Gastroesophageal sphincter (tissue), 4 donors: Measurements from ENCODE around the gene RRP7A. TPM values are rescaled to one million over a fixed set of nuclear protein-coding genes. Genes with fewer than 3 reads are reported as not detected.
"Not testable (repeated sequence)": the region's sequence is repeated elsewhere in the genome, so short reads cannot be mapped to it uniquely, and the experiment has no call there.

Source experiments
- ATAC-seq: fragments of 150-250 bp; one replicate; pipeline ENCODE4 v1.9.1; 2016; ENCODE audit warnings: mild to moderate bottlenecking, moderate library complexity
- H3K27ac ChIP-seq, 4 donors: fragments of 200-600 bp; sonication (generic) in 3 of 4; 1 replicate in 3 of 4; 2 replicates in 1 of 4; pipeline ENCODE4 v1.5.1; 2016 to 2019
- H3K27me3 ChIP-seq: fragments of 200-600 bp; sonication (generic); one replicate; pipeline ENCODE4 v1.5.1; 2019
- H3K36me3 ChIP-seq, 2 donors: fragments of 200-600 bp; sonication (generic); one replicate each; pipeline ENCODE4 v1.5.1; 2019; ENCODE audit warnings: control low read depth in 1 of 2
- H3K4me1 ChIP-seq, 3 donors: fragments of 200-600 bp; sonication (generic); 1 replicate in 2 of 3; 2 replicates in 1 of 3; pipeline ENCODE4 v1.5.1; 2016 to 2019; ENCODE audit warnings: control low read depth in 2 of 3
- H3K4me3 ChIP-seq, 2 donors: fragments of 200-600 bp; sonication (generic); one replicate each; pipeline ENCODE4 v1.5.1; 2019; ENCODE audit warnings: mild to moderate bottlenecking in 1 of 2, moderate library complexity in 1 of 2
- H3K9me3 ChIP-seq, 3 donors: fragments of 200-600 bp; sonication (generic); one replicate each; pipeline ENCODE4 v1.5.1; 2017 to 2019; ENCODE audit warnings: control low read depth in 2 of 3
- EP300 ChIP-seq: sonication (generic); formaldehyde crosslinking; IDR thresholded peaks from one replicate; pipeline ENCODE4 v1.6.1; 2017; ENCODE audit warnings: antibody characterized with exemption, mild to moderate bottlenecking
- POLR2A ChIP-seq, 2 donors: fragments of 450-650 bp; IDR thresholded peaks; one replicate each; pipeline ENCODE4 v1.6.1; 2017; ENCODE audit warnings: antibody characterized with exemption in 2 of 2, mild to moderate bottlenecking in 2 of 2, moderate library complexity in 1 of 2
- POLR2AphosphoS5 ChIP-seq: sonication (generic); formaldehyde crosslinking; IDR thresholded peaks from one replicate; pipeline ENCODE4 v1.6.1; 2017; ENCODE audit warnings: antibody characterized with exemption
- WGBS, 2 donors: methylation state at CpG; one replicate each; pipeline ENCODE4 v1.1.5; 2018; ENCODE audit warnings: low coverage in 1 of 2; 5-methylcytosine and 5-hydroxymethylcytosine counted together
- total RNA-seq, 4 donors: library from RNA; depleted of rRNA; stranded (reverse); fragments of >200 nt; gene quantifications; one replicate each; pipeline ENCODE4 v1.1.0, GENCODE V29; 2016
- TF ChIP-seq, protein P1 (sequence below), 4 experiments: fragments of 200-600 bp in 2 of 4; fragments of 450-650 bp in 2 of 4; sonication (generic) in 1 of 4; IDR thresholded peaks; one replicate each; pipeline ENCODE4 v1.5.1; 2017 to 2019; ENCODE audit warnings: antibody characterized with exemption in 4 of 4, mild to moderate bottlenecking in 2 of 4, moderate library complexity in 2 of 4

The RRP7A gene
- total RNA-seq, 4 donors from 2014 or later, result 21.3 to 36.9 (median 29.1) TPM

DNA sequence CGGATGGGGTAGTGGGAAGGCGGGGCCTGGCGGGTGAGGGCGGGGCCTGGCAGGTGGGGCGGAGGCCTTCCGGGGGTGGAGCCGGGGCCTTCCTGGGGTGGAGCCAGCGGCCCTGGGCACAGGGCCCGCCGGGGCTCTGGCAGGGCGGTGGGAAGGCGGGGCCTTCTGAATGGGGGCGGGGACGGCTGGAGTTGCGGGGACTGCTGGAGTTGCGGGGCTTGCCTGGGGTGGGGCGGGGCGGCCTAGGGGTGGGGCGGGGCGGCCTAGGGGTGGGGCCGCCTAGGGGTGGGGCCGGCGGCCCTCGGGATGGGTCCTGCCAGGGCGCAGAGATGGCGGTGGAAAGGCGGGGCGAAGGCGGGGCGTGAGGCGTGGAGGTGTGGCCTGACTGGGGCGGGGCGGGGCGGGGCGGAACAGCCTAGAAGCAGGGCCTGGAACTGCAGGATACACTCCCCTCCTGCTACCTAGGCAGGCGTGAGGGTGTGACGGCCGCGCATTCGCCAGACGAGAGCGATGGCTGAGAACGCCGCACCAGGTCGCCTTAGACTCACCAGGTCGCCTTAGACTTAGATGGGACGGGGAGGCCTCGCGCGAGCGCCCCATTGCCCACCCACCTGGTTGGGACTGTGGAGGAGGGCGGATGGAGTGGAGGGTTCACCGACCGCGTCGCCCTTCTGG, 19.3 kb downstream of the RRP7A start:
- peak; percentile 90 for ATAC-seq
- no peaks in the 10 kb centered on the region for H3K27me3 ChIP-seq
- no peaks in the 10 kb centered on the region for H3K36me3 ChIP-seq
- H3K27ac ChIP-seq, result peak overlapping the region in 3 of 4 donors; percentile 53 to 60 (median 55)
- no CpG with 5 or more reads among the region's 56 CpGs for WGBS, 2 donors
- no peak for TF ChIP-seq EP300
- TF ChIP-seq POLR2A (IDR thresholded peaks at IDR 0.05), result no peak
- no peak for TF ChIP-seq POLR2AphosphoS5
- TF ChIP-seq, protein P1, sequence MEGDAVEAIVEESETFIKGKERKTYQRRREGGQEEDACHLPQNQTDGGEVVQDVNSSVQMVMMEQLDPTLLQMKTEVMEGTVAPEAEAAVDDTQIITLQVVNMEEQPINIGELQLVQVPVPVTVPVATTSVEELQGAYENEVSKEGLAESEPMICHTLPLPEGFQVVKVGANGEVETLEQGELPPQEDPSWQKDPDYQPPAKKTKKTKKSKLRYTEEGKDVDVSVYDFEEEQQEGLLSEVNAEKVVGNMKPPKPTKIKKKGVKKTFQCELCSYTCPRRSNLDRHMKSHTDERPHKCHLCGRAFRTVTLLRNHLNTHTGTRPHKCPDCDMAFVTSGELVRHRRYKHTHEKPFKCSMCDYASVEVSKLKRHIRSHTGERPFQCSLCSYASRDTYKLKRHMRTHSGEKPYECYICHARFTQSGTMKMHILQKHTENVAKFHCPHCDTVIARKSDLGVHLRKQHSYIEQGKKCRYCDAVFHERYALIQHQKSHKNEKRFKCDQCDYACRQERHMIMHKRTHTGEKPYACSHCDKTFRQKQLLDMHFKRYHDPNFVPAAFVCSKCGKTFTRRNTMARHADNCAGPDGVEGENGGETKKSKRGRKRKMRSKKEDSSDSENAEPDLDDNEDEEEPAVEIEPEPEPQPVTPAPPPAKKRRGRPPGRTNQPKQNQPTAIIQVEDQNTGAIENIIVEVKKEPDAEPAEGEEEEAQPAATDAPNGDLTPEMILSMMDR (IDR thresholded peaks at IDR 0.05), result no peak
- H3K4me1 ChIP-seq, result peaks cover 0 to 16% (median 3%) of the 10 kb centered on the region in 3 donors
- H3K9me3 ChIP-seq, result no peaks in the 10 kb centered on the region
- peak overlapping the region; percentile 18 to 53 for H3K4me3 ChIP-seq

DNA sequence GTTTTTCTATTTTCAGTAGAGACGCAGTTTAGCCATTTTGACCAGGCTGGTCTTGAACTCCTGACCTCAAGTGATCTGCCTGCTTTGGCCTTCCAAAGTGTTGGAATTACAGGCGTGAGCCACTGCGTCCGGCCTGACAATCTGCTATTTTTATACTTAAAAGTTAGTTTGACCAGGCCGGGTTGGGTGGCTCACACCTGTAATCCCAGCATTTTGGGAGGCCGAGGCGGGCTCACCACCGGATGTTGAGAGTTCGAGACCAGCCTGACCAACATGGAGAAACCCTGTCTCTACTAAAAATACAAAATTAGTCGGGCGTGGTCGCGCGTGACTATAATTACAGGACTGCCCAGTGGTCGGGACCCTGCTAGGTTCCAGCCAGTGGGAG, 19.8 kb downstream of the RRP7A start:
- Histone ChIP-seq H3K27ac (peak overlapping the region in 3 of 4 donors; percentile 53 to 60 (median 55)), H3K4me3 (peak overlapping the region; percentile 18 to 53), H3K4me1 (peaks cover 0 to 16% (median 3%) of the 10 kb centered on the region in 3 donors)
- not testable (repeated sequence) for H3K36me3 ChIP-seq, H3K9me3 ChIP-seq, H3K27me3 ChIP-seq
- WGBS, 2 donors, result 46 to 69% methylated on average over 4 to 5 of the region's 15 CpGs
- ATAC-seq, result peak; percentile 1

DNA sequence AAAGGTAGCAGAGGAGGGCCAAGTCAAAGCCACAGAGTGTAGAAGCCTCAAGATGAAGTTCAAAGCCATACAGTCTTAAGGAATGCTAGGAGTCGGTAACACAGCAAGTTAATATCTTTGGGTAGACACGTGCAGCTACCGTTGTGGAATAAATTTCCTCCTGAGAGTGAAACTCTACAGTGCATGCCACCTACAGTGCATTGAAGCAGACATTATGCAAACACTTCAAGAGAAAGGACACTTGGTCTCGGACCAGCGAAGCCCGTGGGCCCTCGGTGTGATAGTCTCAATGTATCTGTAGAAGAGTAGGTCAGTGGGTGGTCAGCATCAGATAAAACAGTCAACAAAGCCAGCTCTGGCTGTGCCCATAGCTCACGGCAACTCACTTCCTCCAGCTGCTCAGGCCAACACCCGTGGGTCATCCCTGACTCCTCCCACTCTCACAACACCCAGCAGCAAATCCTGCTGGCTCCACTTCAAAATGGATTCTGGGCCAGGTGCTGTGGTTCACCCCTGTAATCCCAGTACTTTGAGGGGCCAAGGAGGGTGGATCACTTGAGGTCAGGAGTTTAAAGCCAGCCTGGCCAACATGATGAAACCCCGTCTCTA, 24.0 kb downstream of the RRP7A start:
- H3K4me3 ChIP-seq, result not testable (repeated sequence)

GRCh38 chr22:42493393-42493792, 26.2 kb downstream of the RRP7A start:
- ATAC-seq, result no peak
- Histone ChIP-seq H3K4me1 (no peaks in the 10 kb centered on the region), H3K4me3 (no peak overlapping the region), H3K27me3 (no peaks in the 10 kb centered on the region), H3K9me3 (no peaks in the 10 kb centered on the region), H3K36me3 (no peaks in the 10 kb centered on the region), H3K27ac (no peak overlapping the region)
- WGBS, 2 donors, result 71 to 84% methylated on average over 5 of the region's 6 CpGs
- TF ChIP-seq, protein P1 (IDR thresholded peaks at IDR 0.05), result no peak
- TF ChIP-seq EP300 (no peak), POLR2AphosphoS5 (no peak), POLR2A (IDR thresholded peaks at IDR 0.05) (no peak)

More for the DNA sequence above, 24.0 kb downstream of the RRP7A start:
- not testable (repeated sequence) for H3K36me3 ChIP-seq, H3K9me3 ChIP-seq, H3K27ac ChIP-seq, H3K27me3 ChIP-seq, ATAC-seq
- peaks cover 0 to 10% (median 2%) of the 10 kb centered on the region in 3 donors for H3K4me1 ChIP-seq
- WGBS, 2 donors, result 56 to 61% methylated on average over 5 to 6 of the region's 10 CpGs

GRCh38 chr22:42492323-42492690, 27.3 kb downstream of the RRP7A start:
- WGBS, 2 donors, result 94% methylated on average over 6 of the region's 18 CpGs; no CpG with 5 or more reads in 1 of the 2 donors
- TF ChIP-seq POLR2AphosphoS5 (no peak), POLR2A (IDR thresholded peaks at IDR 0.05) (no peak), EP300 (no peak)
- TF ChIP-seq, protein P1 (IDR thresholded peaks at IDR 0.05), result no peak
- H3K27me3 ChIP-seq, result no peaks in the 10 kb centered on the region
- no peaks in the 10 kb centered on the region for H3K4me1 ChIP-seq
- no peak for ATAC-seq
- no peaks in the 10 kb centered on the region for H3K9me3 ChIP-seq
- H3K36me3 ChIP-seq, result no peaks in the 10 kb centered on the region
- H3K27ac ChIP-seq, result no peak overlapping the region
- H3K4me3 ChIP-seq, result no peak overlapping the region

- TF ChIP-seq, protein P1 (IDR thresholded peaks at IDR 0.05), result no peak
- TF ChIP-seq POLR2A (IDR thresholded peaks at IDR 0.05) (no peak), EP300 (no peak), POLR2AphosphoS5 (no peak)
- Histone ChIP-seq H3K36me3 (no peaks in the 10 kb centered on the region), H3K4me3 (no peak overlapping the region), H3K9me3 (no peaks in the 10 kb centered on the region), H3K27me3 (no peaks in the 10 kb centered on the region), H3K4me1 (no peaks in the 10 kb centered on the region), H3K27ac (no peak overlapping the region)
- WGBS, 2 donors, result 32 to 46% methylated on average over 4 to 7 of the region's 8 CpGs
- ATAC-seq, result no peak
These were observed 29.3 kb downstream of the RRP7A start for GRCh38 chr22:42490243-42490832.
